Neutrophil (primary cell): ENCODE measurements around the gene PHACTR4.
"Not testable (repeated sequence)": the region's sequence is repeated elsewhere in the genome, so short reads cannot be mapped to it uniquely, and the experiment has no call there.

ENCODE experiments used
- H3K27ac ChIP-seq: fragments of 200-600 bp; sonication (generic); 2 replicates; pipeline ENCODE4 v1.5.1; 2016; ENCODE audit warnings: mild to moderate bottlenecking, moderate library complexity
- H3K27me3 ChIP-seq: fragments of 200-600 bp; sonication (generic); 2 replicates; pipeline ENCODE4 v1.6.0; 2016; ENCODE audit warnings: mild to moderate bottlenecking
- H3K36me3 ChIP-seq: fragments of 200-600 bp; sonication (generic); 2 replicates; pipeline ENCODE4 v1.5.1; 2017
- H3K4me1 ChIP-seq, 2 experiments: fragments of 200-600 bp in 1 of 2; sonication (generic) in 1 of 2; 1 replicate in 1 of 2; 2 replicates in 1 of 2; pipeline versions ENCODE4 v1.5.1 to v1.6.1; 2013 to 2016; ENCODE audit warnings: low read depth in 1 of 2, low read length in 1 of 2, mild to moderate bottlenecking in 1 of 2, moderate library complexity in 1 of 2; ENCODE audit not compliant: control insufficient read depth in 1 of 2, insufficient read depth in 1 of 2
- H3K4me3 ChIP-seq, 2 experiments: fragments of 200-600 bp in 1 of 2; sonication (generic) in 1 of 2; 1 replicate in 1 of 2; 2 replicates in 1 of 2; pipeline ENCODE4 v1.5.1; 2013 to 2016; ENCODE audit warnings: low read depth in 1 of 2, low read length in 1 of 2, mild to moderate bottlenecking in 1 of 2, moderate library complexity in 1 of 2
- H3K9me3 ChIP-seq: fragments of 200-600 bp; sonication (generic); 2 replicates; pipeline ENCODE4 v1.5.1; 2016
- TF ChIP-seq, protein P1 (sequence below): fragments of 200-600 bp; sonication (generic); IDR thresholded peaks from 2 replicates; pipeline ENCODE4 v1.5.1; 2016; ENCODE audit warnings: antibody characterized with exemption

Gene PHACTR4

DNA sequence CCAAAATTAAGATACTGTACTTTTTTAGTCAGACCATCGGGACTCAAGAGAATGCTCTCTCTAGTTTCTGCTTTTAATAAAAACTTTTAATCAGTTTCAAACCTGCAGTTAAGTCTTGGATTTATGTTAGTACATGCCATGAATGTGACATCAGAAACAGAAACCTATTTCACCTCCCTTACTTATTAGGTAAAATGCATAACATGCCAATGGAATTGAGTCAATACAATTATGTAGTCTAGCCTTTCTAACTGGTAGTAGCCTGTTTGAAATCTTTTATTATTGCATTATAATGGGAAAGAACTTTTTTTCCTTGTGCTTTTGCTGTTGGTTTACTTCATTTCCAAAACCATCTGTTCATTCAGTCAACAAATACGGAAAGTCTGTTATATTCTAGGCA, 4.8 kb downstream of the PHACTR4 start:
- H3K4me1 ChIP-seq = peaks cover 5 to 11% of the 10 kb centered on the region in 2 experiments
- no peaks in the 10 kb centered on the region for H3K36me3 ChIP-seq
- H3K27me3 ChIP-seq = no peaks in the 10 kb centered on the region
- TF ChIP-seq, protein P1, sequence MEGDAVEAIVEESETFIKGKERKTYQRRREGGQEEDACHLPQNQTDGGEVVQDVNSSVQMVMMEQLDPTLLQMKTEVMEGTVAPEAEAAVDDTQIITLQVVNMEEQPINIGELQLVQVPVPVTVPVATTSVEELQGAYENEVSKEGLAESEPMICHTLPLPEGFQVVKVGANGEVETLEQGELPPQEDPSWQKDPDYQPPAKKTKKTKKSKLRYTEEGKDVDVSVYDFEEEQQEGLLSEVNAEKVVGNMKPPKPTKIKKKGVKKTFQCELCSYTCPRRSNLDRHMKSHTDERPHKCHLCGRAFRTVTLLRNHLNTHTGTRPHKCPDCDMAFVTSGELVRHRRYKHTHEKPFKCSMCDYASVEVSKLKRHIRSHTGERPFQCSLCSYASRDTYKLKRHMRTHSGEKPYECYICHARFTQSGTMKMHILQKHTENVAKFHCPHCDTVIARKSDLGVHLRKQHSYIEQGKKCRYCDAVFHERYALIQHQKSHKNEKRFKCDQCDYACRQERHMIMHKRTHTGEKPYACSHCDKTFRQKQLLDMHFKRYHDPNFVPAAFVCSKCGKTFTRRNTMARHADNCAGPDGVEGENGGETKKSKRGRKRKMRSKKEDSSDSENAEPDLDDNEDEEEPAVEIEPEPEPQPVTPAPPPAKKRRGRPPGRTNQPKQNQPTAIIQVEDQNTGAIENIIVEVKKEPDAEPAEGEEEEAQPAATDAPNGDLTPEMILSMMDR = no peak
- no peak overlapping the region for H3K4me3 ChIP-seq
- H3K9me3 ChIP-seq = no peaks in the 10 kb centered on the region
- H3K27ac ChIP-seq = no peak overlapping the region

DNA sequence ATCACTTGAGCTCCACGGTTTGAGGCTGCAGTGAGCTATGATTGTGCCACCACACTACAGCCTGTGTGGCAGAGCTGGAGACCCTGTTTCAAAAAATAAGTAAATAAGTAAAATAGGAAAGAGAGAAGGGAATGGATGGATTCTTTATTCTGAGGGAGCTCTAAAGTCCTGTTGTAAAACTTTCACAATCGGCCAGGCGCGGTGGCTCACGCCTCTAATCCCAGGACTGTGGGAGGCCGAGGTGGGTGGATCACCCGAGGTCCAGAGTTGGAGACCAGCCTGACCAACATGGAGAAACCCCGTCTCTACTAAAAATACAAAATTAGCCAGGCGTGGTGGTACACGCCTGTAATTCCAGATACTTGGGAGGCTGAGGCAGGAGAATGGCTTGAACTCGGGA, 6.1 kb downstream of the PHACTR4 start:
- H3K4me3 ChIP-seq, H3K27me3 ChIP-seq, H3K9me3 ChIP-seq, H3K36me3 ChIP-seq, H3K27ac ChIP-seq, H3K4me1 ChIP-seq: not testable (repeated sequence)

GRCh38 chr1:28376195-28376594, 6.7 kb downstream of the PHACTR4 start:
- H3K9me3 ChIP-seq, H3K4me3 ChIP-seq, H3K36me3 ChIP-seq, H3K27ac ChIP-seq, H3K4me1 ChIP-seq, H3K27me3 ChIP-seq: not testable (repeated sequence)

GRCh38 chr1:28378906-28379305, 9.4 kb downstream of the PHACTR4 start:
- Histone ChIP-seq H3K9me3 (no peaks in the 10 kb centered on the region), H3K27me3 (no peaks in the 10 kb centered on the region), H3K4me3 (no peak overlapping the region), H3K27ac (no peak overlapping the region), H3K4me1 (no peaks in the 10 kb centered on the region), H3K36me3 (no peaks in the 10 kb centered on the region)
- TF ChIP-seq, protein P1 = no peak

DNA sequence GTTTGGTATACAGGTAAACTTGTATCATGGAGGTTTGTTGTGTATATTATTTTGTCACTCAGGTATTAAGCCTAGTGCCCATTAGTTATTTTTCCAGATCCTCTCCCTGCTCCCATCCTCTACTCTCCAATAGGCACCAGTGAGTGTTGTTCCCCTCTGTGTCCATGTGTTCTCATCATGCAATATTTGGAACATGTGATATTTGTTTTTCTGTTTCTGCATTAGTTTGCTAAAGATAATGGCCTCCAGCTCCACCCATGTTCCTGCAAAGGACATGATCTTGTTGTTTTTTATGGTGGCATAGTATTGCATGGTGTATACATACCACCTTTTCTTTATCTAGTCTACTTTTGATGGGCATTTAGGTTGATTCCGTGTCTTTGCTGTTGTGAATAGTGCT, 10.9 kb downstream of the PHACTR4 start:
- H3K4me3 ChIP-seq = no peak overlapping the region
- H3K4me1 ChIP-seq = no peaks in the 10 kb centered on the region
- no peaks in the 10 kb centered on the region for H3K36me3 ChIP-seq
- H3K9me3 ChIP-seq = no peaks in the 10 kb centered on the region
- TF ChIP-seq, protein P1 = no peak
- H3K27me3 ChIP-seq = no peaks in the 10 kb centered on the region
- no peak overlapping the region for H3K27ac ChIP-seq

DNA sequence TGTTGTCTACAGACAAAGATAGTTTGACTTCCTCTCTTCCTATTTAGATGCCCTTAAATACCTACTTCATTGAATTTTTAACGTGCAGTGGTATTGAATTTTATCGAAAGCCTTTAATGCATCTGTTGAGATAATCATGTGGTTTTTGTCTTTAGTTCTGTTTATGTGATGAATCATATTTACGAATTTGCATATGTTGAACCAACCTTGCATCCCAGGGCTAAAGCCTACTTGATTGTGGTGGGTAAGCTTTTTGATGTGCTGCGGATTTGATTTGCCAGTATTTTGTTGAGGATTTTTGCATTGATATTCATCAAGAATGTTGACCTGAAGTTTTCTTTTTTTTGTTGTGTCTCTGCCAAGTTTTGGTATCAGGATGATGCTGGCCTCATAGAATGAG, 14.2 kb downstream of the PHACTR4 start:
- not testable (repeated sequence) for H3K27me3 ChIP-seq, H3K36me3 ChIP-seq, H3K4me3 ChIP-seq, H3K4me1 ChIP-seq, H3K27ac ChIP-seq, H3K9me3 ChIP-seq

GRCh38 chr1:28392027-28392652, 22.6 kb downstream of the PHACTR4 start:
- Histone ChIP-seq H3K4me3 (no peak overlapping the region), H3K27me3 (no peaks in the 10 kb centered on the region)

More at GRCh38 chr1:28392027-28392652, 22.6 kb downstream of the PHACTR4 start:
- TF ChIP-seq, protein P1 = no peak
- Histone ChIP-seq H3K9me3 (no peaks in the 10 kb centered on the region), H3K4me1 (no peaks in the 10 kb centered on the region), H3K36me3 (no peaks in the 10 kb centered on the region), H3K27ac (no peak overlapping the region)
